Measurements from ENCODE around the gene DTX1.

GRCh38 chr12:113066813-113067400, 10.4 kb downstream of the DTX1 start:
- TF ChIP-seq CTCF (optimal IDR thresholded peaks at IDR 0.05 in 1 of 3, IDR thresholded peaks at IDR 0.05 in 1 of 3, conservative IDR thresholded peaks at IDR 0.05 in 1 of 3; ENCODE audit: extremely low read depth in 1 of 3, insufficient read depth in 2 of 3, low read length in 3 of 3) (no peak), EZH2 (IDR thresholded peaks at IDR 0.05; ENCODE audit: low read length) (no peak)

All from keratinocyte (primary cell).